Activated CD4-positive, alpha-beta T cell treated with anti-CD3 and anti-CD28 coated beads, Interleukin-2, amount 50 U/mL, for 24 hours (primary cell): Measurements from ENCODE around the gene MVD.

Experiments used
- DNase-seq, 2 donors: peaks; one replicate each; pipeline ENCODE4 v3.0.0-alpha.2; 2020; ENCODE audit warnings: low read depth in 1 of 2, low spot score in 1 of 2

Gene MVD

DNA sequence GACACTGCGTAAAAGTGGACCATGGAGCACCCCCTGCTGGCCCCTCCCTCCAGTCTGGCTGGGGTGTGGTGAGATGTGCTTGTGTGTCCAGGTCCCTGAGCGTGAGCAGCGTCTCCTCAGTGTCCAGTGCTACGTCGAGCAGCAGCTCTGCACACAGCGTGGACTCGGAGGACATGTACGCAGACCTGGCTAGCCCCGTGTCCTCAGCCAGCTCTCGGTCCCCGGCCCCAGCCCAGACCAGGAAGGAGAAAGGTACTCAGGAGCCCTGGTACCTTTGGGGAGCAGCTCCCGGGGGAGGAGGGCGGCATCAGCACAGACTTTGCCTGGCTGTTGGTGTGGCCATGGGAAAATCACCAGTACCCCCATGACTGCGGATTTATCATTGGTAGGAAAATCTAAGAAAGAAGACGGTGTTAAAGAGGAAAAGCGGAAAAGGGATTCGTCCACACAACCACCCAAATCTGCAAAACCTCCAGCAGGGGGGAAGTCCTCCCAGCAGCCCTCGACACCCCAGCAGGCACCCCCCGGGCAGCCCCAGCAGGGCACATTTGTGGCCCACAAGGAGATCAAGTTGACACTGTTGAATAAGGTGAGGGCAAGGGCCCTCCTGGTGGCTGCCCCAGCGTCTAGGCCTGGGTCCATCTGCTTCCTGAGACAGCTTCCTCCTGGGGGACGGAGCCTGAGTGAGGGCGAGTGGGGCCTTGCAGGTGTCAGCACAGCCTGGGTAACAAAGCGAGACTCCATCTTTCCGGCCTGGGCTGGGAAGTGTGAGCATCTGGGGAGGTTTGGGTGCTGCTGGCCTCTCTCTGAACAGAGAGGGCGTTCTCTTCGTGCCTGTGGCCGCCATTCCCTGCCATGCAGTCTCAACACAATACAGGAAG lies 35.1 kb downstream of the MVD start:
- DNase-seq: no peak

GRCh38 chr16:88626646-88627045 lies 36.2 kb downstream of the MVD start:
- no peak for DNase-seq

DNA sequence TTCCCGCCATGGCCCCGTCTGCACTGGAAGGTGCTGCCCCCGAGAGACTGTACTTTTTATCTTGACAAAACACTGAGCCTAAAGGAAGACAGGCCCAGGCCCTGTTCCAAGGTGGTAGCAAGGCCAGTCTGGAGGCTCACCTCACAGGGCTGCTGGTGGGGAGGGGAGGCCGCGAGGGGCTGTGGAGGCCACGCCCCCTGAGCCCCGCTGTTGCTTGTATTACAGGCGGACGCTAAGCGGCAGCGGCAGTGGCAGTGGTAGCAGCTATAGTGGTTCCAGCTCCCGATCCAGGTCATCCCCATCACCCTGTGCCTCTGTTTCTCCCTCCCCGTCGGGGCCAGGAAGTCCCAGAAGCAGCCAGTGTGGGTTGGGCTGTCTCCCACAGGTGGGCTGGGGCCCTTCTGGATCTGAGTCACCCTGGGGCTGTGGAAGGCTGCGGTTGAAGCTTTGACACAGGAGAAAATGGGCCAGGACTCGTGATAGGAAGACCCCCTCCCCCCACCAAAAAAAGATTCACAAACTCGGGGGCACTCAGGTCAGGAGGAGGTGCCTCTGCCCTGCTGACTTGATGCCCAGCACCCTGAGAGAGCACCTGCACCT lies 37.8 kb downstream of the MVD start:
- DNase-seq: no peak

DNA sequence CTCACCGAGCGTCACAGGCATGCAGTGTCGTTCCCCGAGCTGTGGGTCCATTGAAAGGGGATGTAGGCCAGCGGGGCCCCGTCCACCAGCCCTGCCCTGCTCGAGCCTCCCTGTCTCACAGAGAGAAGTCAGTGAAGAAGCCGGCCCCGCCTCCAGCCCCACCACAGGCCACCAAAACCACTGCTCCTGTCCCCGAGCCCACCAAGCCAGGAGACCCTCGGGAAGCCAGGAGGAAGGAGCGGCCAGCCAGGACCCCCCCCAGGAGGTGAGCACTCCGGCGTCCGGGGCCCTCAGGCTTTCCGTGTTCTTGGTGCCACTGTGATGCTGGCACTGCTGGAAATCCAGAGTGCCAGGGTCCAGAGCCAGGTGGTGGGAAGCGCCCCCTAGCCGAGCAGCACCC lies 38.4 kb downstream of the MVD start:
- DNase-seq: no peak

- no peak for DNase-seq
These were observed 39.0 kb downstream of the MVD start for GRCh38 chr16:88623858-88624257.

GRCh38 chr16:88622866-88623265 lies 40.0 kb downstream of the MVD start:
- no peak for DNase-seq

DNA sequence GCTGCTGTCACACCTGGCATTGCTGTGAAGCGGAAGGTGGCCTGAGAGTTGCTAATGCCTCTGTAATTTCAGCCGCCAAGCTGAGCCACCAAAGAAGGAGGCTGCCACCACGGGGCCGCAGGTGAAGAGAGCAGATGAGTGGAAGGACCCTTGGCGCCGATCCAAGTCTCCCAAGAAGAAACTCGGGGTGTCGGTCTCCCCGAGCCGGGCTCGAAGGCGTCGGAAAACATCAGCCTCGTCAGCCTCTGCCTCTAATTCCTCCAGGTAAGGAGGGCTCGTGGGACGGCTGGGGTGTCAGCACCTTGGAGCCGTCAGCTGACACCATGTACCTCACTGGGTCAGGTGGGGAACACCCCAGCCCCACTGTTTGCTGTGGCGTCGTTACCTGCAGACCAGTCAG lies 40.8 kb downstream of the MVD start:
- no peak for DNase-seq

- DNase-seq: peak in 1 of 2 donors; percentile 30
These were observed 42.8 kb downstream of the MVD start for GRCh38 chr16:88619859-88620815.

DNA sequence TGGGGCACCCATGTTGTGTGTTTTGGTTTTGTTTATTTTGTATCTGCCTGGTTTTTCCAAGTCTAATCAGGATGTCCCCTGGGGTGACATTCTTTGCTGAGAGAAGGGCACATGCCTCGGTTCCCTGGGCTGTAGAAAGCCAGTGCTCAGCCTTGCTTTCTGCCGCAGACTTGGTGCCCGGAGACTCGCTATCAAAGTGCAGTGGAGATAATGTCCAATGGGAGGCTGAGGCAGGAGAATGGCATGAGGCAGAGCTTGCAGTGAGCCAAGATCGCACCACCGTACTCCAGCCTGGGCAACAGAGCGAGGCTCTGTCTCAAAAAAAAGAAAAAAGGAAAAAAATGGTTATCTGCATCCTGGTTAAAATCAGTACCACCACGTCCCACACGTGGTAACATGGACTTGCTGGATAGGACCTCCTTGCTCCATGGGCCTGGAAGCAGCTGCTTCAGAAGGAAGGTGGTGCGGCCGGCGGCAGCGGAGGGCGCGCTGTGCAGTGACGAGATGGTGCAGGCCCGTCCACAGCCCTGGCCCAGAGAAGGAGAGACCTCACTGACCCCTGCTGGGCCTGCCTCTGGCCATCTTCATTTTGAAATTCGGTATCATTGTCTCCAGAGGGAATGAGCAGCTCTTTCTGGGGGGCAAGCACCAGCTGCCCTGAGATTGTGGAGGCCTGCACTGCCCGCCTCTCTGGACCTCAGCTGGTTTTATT lies 43.8 kb downstream of the MVD start:
- no peak for DNase-seq

GRCh38 chr16:88618182-88618955 lies 44.5 kb downstream of the MVD start:
- no peak for DNase-seq

- DNase-seq: no peak
These were observed 45.4 kb downstream of the MVD start for GRCh38 chr16:88617268-88618031.

- no peak for DNase-seq
These were observed 46.2 kb downstream of the MVD start for GRCh38 chr16:88616736-88617135.

DNA sequence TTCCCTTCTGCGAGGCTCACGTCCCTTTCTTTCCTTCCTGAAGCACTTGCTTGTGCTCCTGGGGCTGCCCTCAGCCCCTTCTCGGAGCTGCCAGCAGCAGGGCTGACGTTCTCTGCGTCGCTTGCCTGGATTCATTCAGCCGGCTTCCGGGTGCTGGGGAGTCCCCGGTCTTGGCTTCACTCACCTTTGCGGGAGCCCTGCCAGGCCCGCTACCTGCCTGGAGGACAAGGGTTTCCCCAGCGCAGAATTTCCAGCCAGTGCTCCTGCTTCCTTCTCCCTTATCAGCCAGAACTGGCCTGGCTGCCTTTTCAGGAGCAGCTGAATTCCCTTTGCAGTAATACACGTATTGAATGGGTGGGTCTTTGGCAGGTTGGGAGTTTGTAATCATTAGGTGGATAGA lies 46.6 kb downstream of the MVD start:
- DNase-seq: no peak

GRCh38 chr16:88614818-88615580 lies 47.9 kb downstream of the MVD start:
- DNase-seq: no peak

DNA sequence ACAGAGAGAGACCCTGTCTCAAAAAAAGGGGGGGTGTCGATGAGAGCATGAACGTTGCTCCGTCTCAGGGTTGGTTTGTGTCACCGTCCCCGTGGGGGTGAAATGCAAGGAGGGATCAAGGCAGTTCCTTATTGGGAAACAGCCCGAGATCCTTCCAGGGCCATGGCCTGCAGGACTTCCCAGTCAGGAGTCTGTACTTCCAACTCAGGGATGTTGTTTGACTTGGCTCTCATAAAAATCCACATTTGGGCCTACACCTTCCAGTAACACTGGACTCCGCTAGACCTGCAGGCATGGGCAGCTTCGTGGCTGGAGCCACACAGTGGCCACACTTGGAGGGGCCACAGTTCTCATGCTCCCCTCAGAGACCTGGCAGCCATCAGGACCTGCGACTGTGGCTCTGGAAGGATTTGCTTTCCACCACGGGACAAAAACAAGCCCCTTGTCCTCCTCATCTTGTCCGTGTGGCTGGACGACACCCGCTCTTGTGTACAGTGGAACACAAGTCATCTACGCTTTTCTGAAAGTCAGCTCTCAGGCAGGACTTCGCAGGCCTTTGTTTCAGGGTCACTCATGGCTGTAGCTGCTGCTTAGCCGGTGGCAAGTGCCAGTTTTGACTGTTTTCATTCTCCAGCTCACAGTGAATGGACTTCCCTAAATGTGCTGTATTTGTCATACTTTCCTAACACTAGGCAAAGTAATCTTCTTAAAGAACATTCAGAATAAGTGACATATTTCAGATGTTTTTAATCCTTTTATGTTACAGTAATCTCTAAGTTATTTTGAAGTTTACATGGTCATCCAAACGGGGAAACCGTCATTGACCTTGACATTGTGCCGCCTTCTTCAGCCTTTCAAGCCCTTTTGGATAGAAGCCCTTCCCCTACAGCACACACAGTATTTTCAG lies 48.7 kb downstream of the MVD start:
- no peak for DNase-seq

DNA sequence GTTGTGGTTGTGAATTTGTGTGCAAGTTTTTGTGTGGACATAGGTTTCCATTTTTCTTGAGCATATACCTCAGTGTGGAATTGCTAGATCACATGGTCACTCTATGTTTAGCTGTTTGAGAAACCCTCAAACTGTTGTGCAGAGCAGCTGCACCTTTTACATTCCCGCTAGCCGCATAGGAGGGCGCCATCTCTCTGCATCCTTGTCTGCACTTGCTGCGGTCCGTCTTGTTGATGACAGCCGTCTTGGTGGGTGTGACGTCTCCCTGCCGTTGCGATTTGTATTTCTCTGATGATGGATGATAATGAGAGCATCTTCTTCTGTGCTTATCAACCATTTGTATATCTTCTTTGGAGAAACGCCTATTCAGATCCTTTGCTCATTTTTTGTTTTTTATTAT lies 49.6 kb downstream of the MVD start:
- DNase-seq: no peak

DNA sequence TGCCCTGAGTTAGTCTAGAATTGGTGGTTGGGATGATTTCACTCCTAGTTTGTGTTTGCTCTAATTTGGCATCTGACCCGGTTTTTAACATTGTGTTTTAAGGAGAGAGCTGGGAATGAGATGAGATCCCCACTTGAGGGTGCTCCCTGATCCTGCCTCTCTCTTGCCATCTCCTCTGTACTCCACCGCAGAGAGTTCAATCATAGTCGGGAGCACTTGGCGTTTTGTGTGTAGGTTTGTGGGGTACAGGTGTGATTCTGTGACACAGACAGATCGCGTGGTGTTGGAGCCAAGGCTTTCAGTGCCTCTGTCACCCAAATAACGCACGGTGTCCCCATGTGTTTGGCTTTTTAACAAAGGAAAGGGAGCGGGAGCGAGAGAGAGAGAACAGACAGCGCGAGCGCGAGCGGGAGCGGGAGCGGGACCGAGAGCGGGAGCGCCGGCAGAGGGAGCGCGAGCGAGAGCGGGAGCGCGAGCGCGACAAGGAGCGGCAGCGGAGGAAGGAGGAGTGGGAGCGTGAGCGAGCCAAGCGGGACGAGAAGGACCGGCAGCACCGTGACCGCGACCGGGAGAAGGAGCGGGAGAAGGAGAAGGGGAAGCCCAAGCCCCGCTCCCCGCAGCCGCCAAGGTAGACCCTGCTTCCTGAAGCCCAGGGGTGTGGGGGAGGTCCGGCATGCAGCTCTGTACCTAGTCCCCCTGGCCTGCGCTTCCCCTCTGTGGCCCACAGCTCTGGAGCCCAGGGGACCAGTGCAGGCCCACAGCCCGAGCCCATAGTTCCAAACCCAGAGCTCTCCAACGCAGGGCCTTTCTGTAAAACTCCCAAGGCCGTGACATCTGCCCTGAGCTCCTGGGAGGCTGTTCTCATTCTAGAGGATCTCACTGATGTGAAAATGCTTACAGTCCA lies 51.7 kb downstream of the MVD start:
- DNase-seq: no peak
